Duodenal mucosa (tissue), 2 donors: ENCODE data around the gene PALB2.

Experiments
- H3K27ac ChIP-seq: one replicate; pipeline ENCODE4 v1.7.0; 2013; ENCODE audit warnings: low read depth, low read length
- H3K27me3 ChIP-seq, 2 donors: one replicate each; pipeline ENCODE4 v1.7.0; 2013; ENCODE audit warnings: low read length in 2 of 2, control low read depth in 1 of 2; ENCODE audit not compliant: insufficient read depth in 2 of 2, control insufficient read depth in 1 of 2
- H3K36me3 ChIP-seq, 2 donors: one replicate each; pipeline ENCODE4 v1.7.0; 2013; ENCODE audit warnings: low read length in 2 of 2, control low read depth in 1 of 2; ENCODE audit not compliant: insufficient read depth in 2 of 2, control insufficient read depth in 1 of 2
- H3K4me1 ChIP-seq, 2 donors: one replicate each; pipeline ENCODE4 v1.7.0; 2013; ENCODE audit warnings: low read length in 2 of 2, control low read depth in 1 of 2; ENCODE audit not compliant: insufficient read depth in 2 of 2, control insufficient read depth in 1 of 2
- H3K4me3 ChIP-seq, 2 donors: one replicate each; pipeline ENCODE4 v1.7.0; 2013; ENCODE audit warnings: low read length in 2 of 2, low read depth in 1 of 2
- H3K9ac ChIP-seq, 2 donors: one replicate each; pipeline ENCODE4 v1.7.0; 2013; ENCODE audit warnings: low read length in 2 of 2, low read depth in 1 of 2
- H3K9me3 ChIP-seq, 2 donors: one replicate each; pipeline ENCODE4 v1.7.0; 2013; ENCODE audit warnings: low read length in 2 of 2, control low read depth in 1 of 2; ENCODE audit not compliant: control insufficient read depth in 1 of 2

Gene PALB2

GRCh38 chr16:23640931-23641765, at the start of gene PALB2, which contains the start of gene DCTN5:
TSS of gene PALB2 (minus strand) at chr16:23641310. CDS start at chr16:23641157, 153 bp downstream.
TSS of gene DCTN5 (plus strand) at chr16:23641466. CDS start at chr16:23641543, 77 bp downstream.
- Histone ChIP-seq H3K9ac (peak within 1 kb of the TSS; percentile 69 to 97), H3K36me3 (peaks cover 0 to 7% of the 10 kb centered on the region in 2 donors), H3K4me3 (peak within 1 kb of the TSS; percentile 83 to 98), H3K27ac (peak within 1 kb of the TSS; percentile 31), H3K4me1 (peaks cover 18 to 21% of the 10 kb centered on the region in 2 donors), H3K27me3 (no peaks in the 10 kb centered on the region), H3K9me3 (no peaks in the 10 kb centered on the region)

DNA sequence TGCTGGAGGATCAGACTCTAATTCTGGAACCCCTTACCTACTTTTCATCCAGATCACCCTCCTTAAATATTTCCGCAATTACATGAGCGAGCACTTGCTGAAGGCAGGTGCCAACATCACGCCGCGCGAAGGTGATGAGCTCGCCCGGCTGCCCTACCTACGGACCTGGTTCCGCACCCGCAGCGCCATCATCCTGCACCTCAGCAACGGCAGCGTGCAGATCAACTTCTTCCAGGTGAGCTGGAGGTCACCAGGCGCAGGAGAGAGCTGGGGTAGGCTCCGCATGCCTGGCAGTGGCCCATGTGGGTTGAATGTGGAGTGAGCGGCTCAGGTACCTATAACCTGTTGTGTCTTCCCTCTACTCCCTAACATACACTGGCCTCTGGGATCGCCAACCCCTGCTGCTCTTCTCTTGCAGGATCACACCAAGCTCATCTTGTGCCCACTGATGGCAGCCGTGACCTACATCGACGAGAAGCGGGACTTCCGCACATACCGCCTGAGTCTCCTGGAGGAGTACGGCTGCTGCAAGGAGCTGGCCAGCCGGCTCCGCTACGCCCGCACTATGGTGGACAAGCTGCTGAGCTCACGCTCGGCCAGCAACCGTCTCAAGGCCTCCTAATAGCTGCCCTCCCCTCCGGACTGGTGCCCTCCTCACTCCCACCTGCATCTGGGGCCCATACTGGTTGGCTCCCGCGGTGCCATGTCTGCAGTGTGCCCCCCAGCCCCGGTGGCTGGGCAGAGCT, 48.5 kb upstream of the PALB2 start:
- Histone ChIP-seq H3K4me3 (no peak overlapping the region), H3K27ac (no peak overlapping the region), H3K27me3 (no peaks in the 10 kb centered on the region), H3K36me3 (peaks cover 24 to 67% of the 10 kb centered on the region in 2 donors), H3K9me3 (no peaks in the 10 kb centered on the region), H3K9ac (no peak overlapping the region), H3K4me1 (no peaks in the 10 kb centered on the region)

DNA sequence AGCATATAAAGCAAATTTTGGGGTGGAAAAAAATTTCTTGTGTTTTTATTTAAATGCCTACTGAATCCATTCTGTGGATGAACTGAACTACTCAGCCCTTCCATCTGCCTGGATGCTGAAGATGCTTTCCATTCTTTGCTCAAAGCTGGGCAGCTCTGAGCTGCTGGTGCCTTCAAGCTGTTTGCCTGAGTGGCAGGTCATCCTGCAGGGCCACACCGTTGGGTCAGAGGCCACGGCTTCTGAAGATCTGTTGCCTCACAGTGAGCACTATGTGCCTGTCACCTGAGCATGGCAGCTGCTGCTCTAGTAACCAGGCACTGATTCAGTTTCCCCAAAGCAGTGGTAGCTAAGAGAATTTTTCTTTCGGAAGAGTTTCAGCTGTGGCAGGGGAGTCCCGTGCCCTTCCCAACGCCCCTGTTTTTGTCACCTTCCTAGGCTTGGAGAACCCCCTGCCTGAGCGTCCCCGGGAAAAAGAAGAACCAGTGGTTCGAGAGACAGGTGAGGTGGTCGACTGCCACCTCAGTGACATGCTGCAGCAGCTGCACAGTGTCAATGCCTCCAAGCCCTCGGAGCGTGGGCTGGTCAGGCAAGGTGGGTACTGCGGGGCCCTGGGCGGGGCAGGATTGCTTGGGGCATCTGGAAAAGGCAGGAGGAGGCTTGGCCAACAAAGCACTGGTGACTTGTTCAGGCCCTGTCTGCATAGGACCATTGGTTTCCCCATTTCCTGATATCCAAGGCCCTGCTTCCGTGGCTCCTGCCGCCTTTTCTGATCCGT, 46.1 kb upstream of the PALB2 start:
- Histone ChIP-seq H3K9ac (no peak overlapping the region), H3K36me3 (peaks cover 26 to 73% of the 10 kb centered on the region in 2 donors), H3K4me1 (no peaks in the 10 kb centered on the region), H3K27ac (no peak overlapping the region), H3K27me3 (no peaks in the 10 kb centered on the region), H3K4me3 (no peak overlapping the region), H3K9me3 (no peaks in the 10 kb centered on the region)

DNA sequence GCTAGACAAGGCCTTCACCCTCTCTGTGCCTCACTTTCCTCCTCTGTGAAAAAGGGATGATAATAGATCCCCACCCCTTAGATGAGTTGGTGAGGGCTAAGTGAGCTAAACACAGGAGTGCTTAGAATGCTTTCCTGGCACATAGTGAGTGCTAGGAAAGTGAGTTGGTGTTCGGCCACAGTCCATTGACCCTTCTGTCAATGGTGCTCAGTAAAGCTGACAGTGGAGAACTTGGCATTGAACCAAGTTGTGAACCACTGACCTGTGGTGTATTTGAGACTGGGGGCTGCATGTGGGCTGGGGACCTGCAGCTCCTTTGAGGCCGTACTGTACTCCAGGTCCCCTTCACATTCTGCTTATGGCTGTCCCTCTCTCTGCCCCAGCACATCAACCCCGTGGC, 42.4 kb upstream of the PALB2 start:
- H3K27ac ChIP-seq: no peak overlapping the region
- no peak overlapping the region for H3K4me3 ChIP-seq
- peaks cover 20 to 52% of the 10 kb centered on the region in 2 donors for H3K36me3 ChIP-seq

GRCh38 chr16:23682181-23682580, 41.1 kb upstream of the PALB2 start:
- Histone ChIP-seq H3K4me1 (peaks cover 30 to 33% of the 10 kb centered on the region in 2 donors), H3K27ac (no peak overlapping the region), H3K4me3 (no peak overlapping the region), H3K9ac (no peak overlapping the region), H3K36me3 (peaks cover 17 to 39% of the 10 kb centered on the region in 2 donors), H3K27me3 (no peaks in the 10 kb centered on the region), H3K9me3 (no peaks in the 10 kb centered on the region)

More for the DNA sequence above, 42.4 kb upstream of the PALB2 start:
- H3K4me1 ChIP-seq: peaks cover 20 to 21% of the 10 kb centered on the region in 2 donors
- no peaks in the 10 kb centered on the region for H3K9me3 ChIP-seq
- H3K9ac ChIP-seq: no peak overlapping the region
- no peaks in the 10 kb centered on the region for H3K27me3 ChIP-seq

DNA sequence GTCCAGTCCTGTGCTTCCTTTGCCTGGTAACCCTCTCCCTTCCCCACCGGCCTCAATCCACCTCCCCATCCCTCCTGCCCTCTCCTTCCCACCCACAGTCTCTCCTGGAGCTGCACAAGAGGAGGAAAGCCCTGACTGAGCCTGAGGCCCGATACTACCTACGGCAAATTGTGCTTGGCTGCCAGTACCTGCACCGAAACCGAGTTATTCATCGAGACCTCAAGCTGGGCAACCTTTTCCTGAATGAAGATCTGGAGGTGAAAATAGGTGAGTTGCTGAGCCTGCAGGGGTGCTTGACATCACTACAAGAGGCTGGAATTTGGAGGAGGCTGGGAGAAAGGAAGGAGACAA, 38.9 kb upstream of the PALB2 start:
- Histone ChIP-seq H3K36me3 (peaks cover 17 to 34% of the 10 kb centered on the region in 2 donors), H3K4me3 (peak overlapping the region; percentile 69 to 76), H3K27me3 (no peaks in the 10 kb centered on the region), H3K9me3 (no peaks in the 10 kb centered on the region), H3K4me1 (peaks cover 38 to 41% of the 10 kb centered on the region in 2 donors), H3K27ac (no peak overlapping the region), H3K9ac (peak overlapping the region; percentile 54 to 63)

- H3K36me3 ChIP-seq: peaks cover 17 to 36% of the 10 kb centered on the region in 2 donors
- no peaks in the 10 kb centered on the region for H3K9me3 ChIP-seq
- H3K27ac ChIP-seq: no peak overlapping the region
- H3K4me3 ChIP-seq: peak overlapping the region; percentile 69 to 76
- no peaks in the 10 kb centered on the region for H3K27me3 ChIP-seq
- peak overlapping the region; percentile 54 to 63 for H3K9ac ChIP-seq
- peaks cover 38 to 41% of the 10 kb centered on the region in 2 donors for H3K4me1 ChIP-seq
Measured at GRCh38 chr16:23679274-23679985, 38.3 kb upstream of the PALB2 start.

DNA sequence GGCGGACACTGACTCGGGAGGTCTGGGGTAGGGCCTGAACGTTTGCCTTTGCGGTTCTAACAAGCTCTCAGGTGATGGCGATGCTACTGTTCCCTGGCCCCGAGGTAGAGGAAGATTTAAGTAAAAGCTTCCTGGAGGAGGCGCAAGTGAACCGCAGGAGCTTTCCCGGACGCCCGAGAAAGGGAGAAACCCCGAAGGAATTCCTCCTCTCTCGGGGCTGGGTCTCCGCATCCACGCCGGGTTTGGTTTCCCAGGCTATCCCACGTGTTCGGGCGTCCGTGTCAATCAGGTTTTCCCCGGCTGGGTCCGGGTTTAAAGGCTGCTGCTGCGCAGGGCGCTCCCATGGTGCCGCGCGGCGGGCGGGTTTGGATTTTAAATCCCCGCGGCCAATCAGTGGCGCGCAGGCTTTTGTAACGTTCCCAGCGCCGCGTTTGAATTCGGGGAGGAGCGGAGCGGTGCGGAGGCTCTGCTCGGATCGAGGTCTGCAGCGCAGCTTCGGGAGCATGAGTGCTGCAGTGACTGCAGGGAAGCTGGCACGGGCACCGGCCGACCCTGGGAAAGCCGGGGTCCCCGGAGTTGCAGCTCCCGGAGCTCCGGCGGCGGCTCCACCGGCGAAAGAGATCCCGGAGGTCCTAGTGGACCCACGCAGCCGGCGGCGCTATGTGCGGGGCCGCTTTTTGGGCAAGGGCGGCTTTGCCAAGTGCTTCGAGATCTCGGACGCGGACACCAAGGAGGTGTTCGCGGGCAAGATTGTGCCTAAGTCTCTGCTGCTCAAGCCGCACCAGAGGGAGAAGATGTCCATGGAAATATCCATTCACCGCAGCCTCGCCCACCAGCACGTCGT, 37.5 kb upstream of the PALB2 start, which contains the start of gene PLK1:
Gene PLK1 (plus strand): TSS at position 460 of the 844 bp plus-strand sequence. CDS start 44 bp downstream, at position 504.
- Histone ChIP-seq H3K36me3 (peaks cover 20 to 37% of the 10 kb centered on the region in 2 donors), H3K9me3 (no peaks in the 10 kb centered on the region), H3K9ac (peak within 1 kb of the TSS; percentile 54 to 63)

More for the DNA sequence above, 37.5 kb upstream of the PALB2 start, which contains the start of gene PLK1:
- Histone ChIP-seq H3K4me1 (peaks cover 38 to 41% of the 10 kb centered on the region in 2 donors), H3K27ac (no peak within 1 kb of the TSS), H3K4me3 (peak within 1 kb of the TSS; percentile 69 to 76), H3K27me3 (no peaks in the 10 kb centered on the region)
